Left lung (tissue), 10 donors: ENCODE data around the gene TPCN2. TPM values are rescaled to one million over a fixed set of nuclear protein-coding genes. Genes with fewer than 3 reads are reported as not detected.

Source experiments
- ATAC-seq: fragments of 200-7000 bp; cut with Tn5 transposase; one replicate; pipeline ENCODE4 v1.9.1; 2020; ENCODE audit warnings: moderate library complexity
- DNase-seq, 4 donors: peaks; one replicate each; pipeline ENCODE4 v3.0.0-alpha.2; 2013 to 2020
- H3K27ac ChIP-seq, 2 donors: fragments of 200-600 bp; sonication (generic) in 1 of 2; one replicate each; pipeline versions ENCODE4 v1.5.0 to v1.8.0; 2020 to 2021
- H3K27me3 ChIP-seq, 2 donors: fragments of 200-600 bp; sonication (generic) in 1 of 2; one replicate each; pipeline versions ENCODE4 v1.5.0 to v1.8.0; 2020 to 2021
- H3K36me3 ChIP-seq, 2 donors: fragments of 200-600 bp; sonication (generic) in 1 of 2; one replicate each; pipeline versions ENCODE4 v1.5.0 to v1.8.0; 2020 to 2021
- H3K4me1 ChIP-seq, 2 donors: fragments of 200-600 bp; one replicate each; pipeline ENCODE4 v1.8.0; 2021
- H3K4me3 ChIP-seq, 2 donors: fragments of 200-600 bp; sonication (generic) in 1 of 2; one replicate each; pipeline versions ENCODE4 v1.5.0 to v1.8.0; 2020 to 2021; ENCODE audit warnings: mild to moderate bottlenecking in 1 of 2
- H3K9me3 ChIP-seq, 2 donors: fragments of 200-600 bp; sonication (generic) in 1 of 2; one replicate each; pipeline versions ENCODE4 v1.5.0 to v1.8.0; 2020 to 2021
- CTCF ChIP-seq, 2 donors: fragments of 200-600 bp; sonication (generic) in 1 of 2; IDR thresholded peaks; one replicate each; pipeline versions ENCODE4 v1.5.0 to v1.8.0; 2021; ENCODE audit warnings: antibody characterized with exemption in 2 of 2
- intact Hi-C, 2 donors: fragments of 100-400 bp; cut with DNase I; formaldehyde crosslinking; loops; one replicate each; pipeline versions ENCODE4 v1.11.2 to v1.14.2; 2022
- polyA plus RNA-seq, 6 donors: library from polyadenylated mRNA; unstranded; fragments of 120-200 nt; gene quantifications; one replicate each; pipeline ENCODE4 v1.2.1, GENCODE V29; 2013; ENCODE audit not compliant: insufficient read length in 6 of 6
- total RNA-seq, 2 donors: library from RNA; stranded (reverse); fragmentation: NEBNext Ultra II Directional; extraction: Animal tissue kit (Norgen Biotek cat#: 25700); gene quantifications; one replicate each; pipeline ENCODE4 v1.2.1, GENCODE V29; 2021
- donor health status: DM: no; HTN: yes; CAD: no.
- donor health status: DM: no; HTN: no; CAD: no.

Gene TPCN2
- total and polyA plus RNA-seq, 8 donors: 12.1 to 22.0 (median 14.9) TPM

GRCh38 chr11:69083531-69084247 lies 35.0 kb downstream of the TPCN2 start:
- peaks cover 0 to 91% of the 10 kb centered on the region in 2 donors for H3K36me3 ChIP-seq
- intact Hi-C loops: loop anchor here in 1 of 2 donors (10.0 kb wide), 1 partner anchor 149 kb away; no protein-coding TSS in a partner anchor

GRCh38 chr11:69084371-69084770 lies 35.6 kb downstream of the TPCN2 start:
- intact Hi-C loops: loop anchor here in 1 of 2 donors (10.0 kb wide), 1 partner anchor 150 kb away; no protein-coding TSS in a partner anchor
- Histone ChIP-seq H3K4me3 (no peak overlapping the region), H3K27ac (no peak overlapping the region), H3K27me3 (no peaks in the 10 kb centered on the region), H3K4me1 (peaks cover 0 to 14% of the 10 kb centered on the region in 2 donors), H3K36me3 (peaks cover 0 to 91% of the 10 kb centered on the region in 2 donors), H3K9me3 (no peaks in the 10 kb centered on the region)
- DNase-seq (no peak), ATAC-seq (no peak)
- no peak for TF ChIP-seq CTCF (IDR thresholded peaks at IDR 0.05)

More at GRCh38 chr11:69083531-69084247, 35.0 kb downstream of the TPCN2 start:
- DNase-seq (no peak), ATAC-seq (no peak)
- Histone ChIP-seq H3K4me1 (peaks cover 0 to 20% of the 10 kb centered on the region in 2 donors), H3K9me3 (no peaks in the 10 kb centered on the region), H3K27me3 (no peaks in the 10 kb centered on the region), H3K4me3 (no peak overlapping the region), H3K27ac (no peak overlapping the region)
- no peak for TF ChIP-seq CTCF (IDR thresholded peaks at IDR 0.05)

- intact Hi-C loops: loop anchor here in 1 of 2 donors (10.0 kb wide), 1 partner anchor 151 kb away; no protein-coding TSS in a partner anchor
- H3K27ac ChIP-seq: no peak overlapping the region
- no peak for ATAC-seq
Observed at GRCh38 chr11:69085490-69086095, 36.9 kb downstream of the TPCN2 start.

GRCh38 chr11:69086152-69087132 lies 37.7 kb downstream of the TPCN2 start:
- Histone ChIP-seq H3K4me1 (no peaks in the 10 kb centered on the region), H3K27ac (peak overlapping the region in 1 of 2 donors; percentile 10), H3K36me3 (peaks cover 0 to 93% of the 10 kb centered on the region in 2 donors), H3K4me3 (no peak overlapping the region), H3K27me3 (no peaks in the 10 kb centered on the region), H3K9me3 (no peaks in the 10 kb centered on the region)
- ATAC-seq (no peak), DNase-seq (peak in 1 of 4 donors; percentile 67)
- intact Hi-C loops: loop anchor here in 1 of 2 donors (10.0 kb wide), 1 partner anchor 152 kb away; no protein-coding TSS in a partner anchor
- TF ChIP-seq CTCF (IDR thresholded peaks at IDR 0.05): no peak

More at GRCh38 chr11:69085490-69086095, 36.9 kb downstream of the TPCN2 start:
- Histone ChIP-seq H3K9me3 (no peaks in the 10 kb centered on the region), H3K36me3 (peaks cover 0 to 93% of the 10 kb centered on the region in 2 donors), H3K27me3 (no peaks in the 10 kb centered on the region), H3K4me1 (peaks cover 0 to 2% of the 10 kb centered on the region in 2 donors), H3K4me3 (no peak overlapping the region)
- peak in 1 of 4 donors; percentile 72 for DNase-seq
- no peak for TF ChIP-seq CTCF (IDR thresholded peaks at IDR 0.05)
